ENCODE data around the gene MRPS34. TPM values are rescaled to one million over a fixed set of nuclear protein-coding genes. Genes with fewer than 3 reads are reported as not detected.

The MRPS34 gene
- total and polyA plus RNA-seq, 10 of the 15 experiments (the other 5 are each of a cell fraction or from before 2014, with no cell fraction given): 3.6 to 285 (median 147) TPM

DNA sequence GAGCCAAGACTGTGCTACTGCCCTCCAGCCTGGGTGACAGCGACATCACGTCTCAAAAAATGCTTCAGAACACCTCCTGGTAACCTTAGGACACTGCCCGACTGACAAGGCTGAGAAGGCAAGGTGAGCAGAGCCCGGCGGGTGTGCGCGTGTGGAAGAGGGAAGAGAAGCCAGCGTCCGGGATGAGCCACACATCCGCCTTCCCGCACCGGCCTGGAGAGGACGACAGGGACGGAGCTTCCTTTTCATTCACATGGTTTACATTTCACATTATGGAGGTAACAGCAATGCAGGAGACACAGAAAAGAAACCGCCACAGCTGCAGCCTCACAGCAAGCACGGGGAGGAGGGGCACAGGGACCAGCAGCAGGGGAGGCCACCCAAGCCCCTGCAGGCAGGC is 37.2 kb upstream of the MRPS34 start:
- H2AFZ ChIP-seq (ENCODE audit: control insufficient read depth, low read depth, low read length): no peak overlapping the region
- no peak overlapping the region for H3K9ac ChIP-seq (ENCODE audit: control insufficient read depth, insufficient read depth, low read length)
- no peaks in the 10 kb centered on the region for H3K4me1 ChIP-seq (ENCODE audit: control insufficient read depth, insufficient read depth, low read length)
- BruUV-seq (replicated peaks): no TSS peak
- ATAC-seq (no peak), DNase-seq (ENCODE audit: low read depth, low spot score) (no peak), FAIRE-seq (no peak)
- 87% methylated on average over 16 of the region's 16 CpGs for WGBS (ENCODE audit: insufficient coverage, insufficient replicate concordance, low lambda C conversion rate, missing lambda C conversion rate)
- ChIA-PET CTCF (no interaction called here), SMC1A (ENCODE audit: uncharacterized antibody, unreplicated experiment) (no interaction called here), RAD21 (ENCODE audit: unreplicated experiment) (no interaction called here), POLR2A (no interaction called here)
- no peak overlapping the region for H3K4me3 ChIP-seq
- H4K20me1 ChIP-seq (ENCODE audit: control insufficient read depth, insufficient read depth): no peaks in the 10 kb centered on the region
- peaks cover 0 to 1% of the 10 kb centered on the region in 2 experiments; a peak in 3 of 4 replicates for H3K36me3 ChIP-seq (ENCODE audit: control insufficient read depth in 2 of 2, insufficient read depth in 2 of 2, low read length in 1 of 2)
- H3K79me2 ChIP-seq (ENCODE audit: control insufficient read depth, insufficient read depth, low read length): no peaks in the 10 kb centered on the region
- no peaks in the 10 kb centered on the region for H3K27me3 ChIP-seq (replicated peaks in 1 of 2; ENCODE audit: control insufficient read depth in 2 of 2, insufficient read depth in 2 of 2, low read length in 1 of 2)
- in situ Hi-C loops (cut with MboI): no loop called here
- intact Hi-C loops (cut with micrococcal nuclease; ENCODE audit: unreplicated experiment): no loop called here
- no peak overlapping the region for H3K4me2 ChIP-seq (ENCODE audit: control insufficient read depth, insufficient read depth)
- no peak overlapping the region for H3K27ac ChIP-seq (ENCODE audit: control insufficient read depth, insufficient read depth)
- TF ChIP-seq ATF7 (IDR thresholded peaks at IDR 0.05; ENCODE audit: low read depth) (no peak), SMC3 (IDR thresholded peaks at IDR 0.05; ENCODE audit: borderline replicate concordance, low read length) (no peak), CREB1 (IDR thresholded peaks at IDR 0.05; ENCODE audit: low read depth) (no peak), STAT3 (IDR thresholded peaks at IDR 0.05; ENCODE audit: low read depth, low read length) (no peak), ZBED1 (IDR thresholded peaks at IDR 0.05; ENCODE audit: borderline replicate concordance) (no peak), ZNF622 (IDR thresholded peaks at IDR 0.05) (no peak), HCFC1 (IDR thresholded peaks at IDR 0.05; ENCODE audit: low read length) (no peak), NRF1 (conservative IDR thresholded peaks at IDR 0.05; ENCODE audit: low read depth, low read length) (no peak)
- TF ChIP-seq, protein P1, sequence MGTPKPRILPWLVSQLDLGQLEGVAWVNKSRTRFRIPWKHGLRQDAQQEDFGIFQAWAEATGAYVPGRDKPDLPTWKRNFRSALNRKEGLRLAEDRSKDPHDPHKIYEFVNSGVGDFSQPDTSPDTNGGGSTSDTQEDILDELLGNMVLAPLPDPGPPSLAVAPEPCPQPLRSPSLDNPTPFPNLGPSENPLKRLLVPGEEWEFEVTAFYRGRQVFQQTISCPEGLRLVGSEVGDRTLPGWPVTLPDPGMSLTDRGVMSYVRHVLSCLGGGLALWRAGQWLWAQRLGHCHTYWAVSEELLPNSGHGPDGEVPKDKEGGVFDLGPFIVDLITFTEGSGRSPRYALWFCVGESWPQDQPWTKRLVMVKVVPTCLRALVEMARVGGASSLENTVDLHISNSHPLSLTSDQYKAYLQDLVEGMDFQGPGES (IDR thresholded peaks at IDR 0.05): no peak
- TF ChIP-seq, protein P2, sequence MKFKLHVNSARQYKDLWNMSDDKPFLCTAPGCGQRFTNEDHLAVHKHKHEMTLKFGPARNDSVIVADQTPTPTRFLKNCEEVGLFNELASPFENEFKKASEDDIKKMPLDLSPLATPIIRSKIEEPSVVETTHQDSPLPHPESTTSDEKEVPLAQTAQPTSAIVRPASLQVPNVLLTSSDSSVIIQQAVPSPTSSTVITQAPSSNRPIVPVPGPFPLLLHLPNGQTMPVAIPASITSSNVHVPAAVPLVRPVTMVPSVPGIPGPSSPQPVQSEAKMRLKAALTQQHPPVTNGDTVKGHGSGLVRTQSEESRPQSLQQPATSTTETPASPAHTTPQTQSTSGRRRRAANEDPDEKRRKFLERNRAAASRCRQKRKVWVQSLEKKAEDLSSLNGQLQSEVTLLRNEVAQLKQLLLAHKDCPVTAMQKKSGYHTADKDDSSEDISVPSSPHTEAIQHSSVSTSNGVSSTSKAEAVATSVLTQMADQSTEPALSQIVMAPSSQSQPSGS (IDR thresholded peaks at IDR 0.05; ENCODE audit: low read length): no peak
- TF ChIP-seq, protein P3, sequence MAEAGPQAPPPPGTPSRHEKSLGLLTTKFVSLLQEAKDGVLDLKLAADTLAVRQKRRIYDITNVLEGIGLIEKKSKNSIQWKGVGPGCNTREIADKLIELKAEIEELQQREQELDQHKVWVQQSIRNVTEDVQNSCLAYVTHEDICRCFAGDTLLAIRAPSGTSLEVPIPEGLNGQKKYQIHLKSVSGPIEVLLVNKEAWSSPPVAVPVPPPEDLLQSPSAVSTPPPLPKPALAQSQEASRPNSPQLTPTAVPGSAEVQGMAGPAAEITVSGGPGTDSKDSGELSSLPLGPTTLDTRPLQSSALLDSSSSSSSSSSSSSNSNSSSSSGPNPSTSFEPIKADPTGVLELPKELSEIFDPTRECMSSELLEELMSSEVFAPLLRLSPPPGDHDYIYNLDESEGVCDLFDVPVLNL (IDR thresholded peaks at IDR 0.05; ENCODE audit: low read depth, low read length): no peak
- no peaks in the 10 kb centered on the region; the same call in 2 of the 3 replicates for H3K9me3 ChIP-seq (replicated peaks; ENCODE audit: control insufficient read depth, insufficient read depth, low read length)

Measured in GM12878 (cell line).